Type B pancreatic cell (in vitro differentiated cells): ENCODE measurements around the gene GADD45G. TPM values are rescaled to one million over a fixed set of nuclear protein-coding genes. Genes with fewer than 3 reads are reported as not detected.

ENCODE experiments used
- DNase-seq: peaks from one replicate; pipeline ENCODE4 v3.0.0; 2021; ENCODE audit warnings: mixed read lengths; ENCODE audit not compliant: unreplicated experiment; ENCODE audit errors: extremely low spot score
- H3K27ac Mint-ChIP-seq: 2 replicates; pipeline ENCODE4 v1.8.0; 2021; ENCODE audit warnings: mild to moderate bottlenecking, mixed read lengths
- H3K27me3 Mint-ChIP-seq: 2 replicates; pipeline ENCODE4 v1.8.0; 2021; ENCODE audit warnings: mixed read lengths
- H3K36me3 Mint-ChIP-seq: 2 replicates; pipeline ENCODE4 v1.8.0; 2021; ENCODE audit warnings: mixed read lengths
- H3K4me1 Mint-ChIP-seq: one replicate; pipeline ENCODE4 v1.8.0; 2021; ENCODE audit warnings: mixed read lengths; ENCODE audit not compliant: unreplicated experiment
- H3K4me3 Mint-ChIP-seq: 2 replicates; pipeline ENCODE4 v1.8.0; 2021; ENCODE audit warnings: mild to moderate bottlenecking, mixed read lengths
- H3K9me3 Mint-ChIP-seq: 2 replicates; pipeline ENCODE4 v1.8.0; 2021; ENCODE audit warnings: mixed read lengths
- long read RNA-seq: library from polyadenylated mRNA; unstranded; transcript quantifications from one replicate; pipeline ENCODE4 v2.0.0, GENCODE V29; 2020
- total RNA-seq: library from RNA; stranded (reverse); gene quantifications from 2 replicates; pipeline ENCODE4 v1.2.1, GENCODE V29; 2021; ENCODE audit warnings: low replicate concordance
- TF ChIP-seq, protein P1 (sequence below): fragments of 200-600 bp; sonication (generic); conservative IDR thresholded peaks from 2 replicates; pipeline ENCODE4 v1.5.0; 2021; ENCODE audit warnings: antibody characterized with exemption, mild to moderate bottlenecking

The GADD45G gene, protein sequence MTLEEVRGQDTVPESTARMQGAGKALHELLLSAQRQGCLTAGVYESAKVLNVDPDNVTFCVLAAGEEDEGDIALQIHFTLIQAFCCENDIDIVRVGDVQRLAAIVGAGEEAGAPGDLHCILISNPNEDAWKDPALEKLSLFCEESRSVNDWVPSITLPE
- 10.9 and 12.2 TPM in 2 replicates for total RNA-seq
- long read RNA-seq = 0 reads

DNA sequence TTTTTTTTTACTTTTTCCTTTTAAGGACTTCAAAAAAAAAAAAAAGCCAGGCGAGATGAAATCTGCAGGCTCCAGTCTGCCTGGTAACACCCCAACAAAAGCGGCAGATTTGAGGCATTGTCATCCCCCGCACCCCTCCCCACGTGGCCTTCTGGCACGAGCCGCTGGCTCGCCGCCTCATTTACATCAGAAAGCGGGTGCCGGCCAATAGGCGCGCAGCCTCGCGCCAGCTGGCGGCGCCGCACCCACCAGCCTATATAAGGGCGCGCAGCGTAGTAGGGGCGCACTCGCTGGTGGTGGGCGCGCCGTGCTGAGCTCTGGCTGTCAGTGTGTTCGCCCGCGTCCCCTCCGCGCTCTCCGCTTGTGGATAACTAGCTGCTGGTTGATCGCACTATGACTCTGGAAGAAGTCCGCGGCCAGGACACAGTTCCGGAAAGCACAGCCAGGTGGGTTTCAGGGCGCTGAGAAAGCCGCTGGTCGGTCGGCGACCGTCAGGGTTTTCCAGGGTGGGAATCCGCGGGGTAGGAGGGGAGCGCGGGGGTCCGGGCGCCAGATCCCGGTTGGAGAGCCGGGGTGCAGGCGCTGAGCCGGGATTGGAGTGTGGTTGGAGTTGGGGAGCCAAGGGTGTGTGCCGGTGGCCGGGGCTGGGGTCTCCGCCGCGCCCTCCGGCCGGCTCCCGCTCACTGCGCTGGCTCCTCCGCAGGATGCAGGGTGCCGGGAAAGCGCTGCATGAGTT lies at the start of gene GADD45G:
TSS of gene GADD45G (plus strand) at position 284 of the 736 bp plus-strand sequence. CDS start at position 394, 110 bp downstream.
- Mint-ChIP-seq H3K4me3 (peak within 1 kb of the TSS; percentile 94), H3K27ac (peak within 1 kb of the TSS; percentile 81)
- TF ChIP-seq, protein P1, sequence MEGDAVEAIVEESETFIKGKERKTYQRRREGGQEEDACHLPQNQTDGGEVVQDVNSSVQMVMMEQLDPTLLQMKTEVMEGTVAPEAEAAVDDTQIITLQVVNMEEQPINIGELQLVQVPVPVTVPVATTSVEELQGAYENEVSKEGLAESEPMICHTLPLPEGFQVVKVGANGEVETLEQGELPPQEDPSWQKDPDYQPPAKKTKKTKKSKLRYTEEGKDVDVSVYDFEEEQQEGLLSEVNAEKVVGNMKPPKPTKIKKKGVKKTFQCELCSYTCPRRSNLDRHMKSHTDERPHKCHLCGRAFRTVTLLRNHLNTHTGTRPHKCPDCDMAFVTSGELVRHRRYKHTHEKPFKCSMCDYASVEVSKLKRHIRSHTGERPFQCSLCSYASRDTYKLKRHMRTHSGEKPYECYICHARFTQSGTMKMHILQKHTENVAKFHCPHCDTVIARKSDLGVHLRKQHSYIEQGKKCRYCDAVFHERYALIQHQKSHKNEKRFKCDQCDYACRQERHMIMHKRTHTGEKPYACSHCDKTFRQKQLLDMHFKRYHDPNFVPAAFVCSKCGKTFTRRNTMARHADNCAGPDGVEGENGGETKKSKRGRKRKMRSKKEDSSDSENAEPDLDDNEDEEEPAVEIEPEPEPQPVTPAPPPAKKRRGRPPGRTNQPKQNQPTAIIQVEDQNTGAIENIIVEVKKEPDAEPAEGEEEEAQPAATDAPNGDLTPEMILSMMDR = peak; percentile 34

DNA sequence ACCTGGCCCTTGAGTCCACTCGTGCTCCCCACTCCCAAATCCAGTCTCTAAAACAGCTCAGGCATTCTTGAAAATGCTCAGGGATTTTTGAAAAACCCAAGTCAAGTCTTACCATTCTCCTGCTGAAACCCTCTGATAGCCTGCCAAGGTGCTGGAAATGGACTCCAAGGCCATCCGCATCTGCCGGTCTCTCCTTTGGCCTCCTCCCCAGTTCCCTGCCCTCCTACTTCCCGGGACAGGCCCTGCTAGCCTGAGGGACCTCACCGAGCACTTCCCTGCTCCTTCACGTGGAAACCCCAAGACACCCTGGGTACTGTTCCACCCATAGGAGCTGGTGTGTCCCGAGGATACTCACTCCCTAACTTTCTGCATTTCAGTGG lies 49.8 kb upstream of the GADD45G start:
- H3K27me3 Mint-ChIP-seq = peaks cover 13% of the 10 kb centered on the region
- no peak overlapping the region for H3K4me3 Mint-ChIP-seq
- H3K27ac Mint-ChIP-seq = no peak overlapping the region
- H3K4me1 Mint-ChIP-seq = peaks cover 10% of the 10 kb centered on the region
- no peak for DNase-seq
- TF ChIP-seq, protein P1 = no peak
- H3K36me3 Mint-ChIP-seq = no peaks in the 10 kb centered on the region
- H3K9me3 Mint-ChIP-seq = no peaks in the 10 kb centered on the region

More for the DNA sequence above, at the start of gene GADD45G:
- Mint-ChIP-seq H3K36me3 (no peaks in the 10 kb centered on the region), H3K9me3 (no peaks in the 10 kb centered on the region), H3K27me3 (peaks cover 14% of the 10 kb centered on the region), H3K4me1 (peaks cover 20% of the 10 kb centered on the region)
- DNase-seq = peak; percentile 85

DNA sequence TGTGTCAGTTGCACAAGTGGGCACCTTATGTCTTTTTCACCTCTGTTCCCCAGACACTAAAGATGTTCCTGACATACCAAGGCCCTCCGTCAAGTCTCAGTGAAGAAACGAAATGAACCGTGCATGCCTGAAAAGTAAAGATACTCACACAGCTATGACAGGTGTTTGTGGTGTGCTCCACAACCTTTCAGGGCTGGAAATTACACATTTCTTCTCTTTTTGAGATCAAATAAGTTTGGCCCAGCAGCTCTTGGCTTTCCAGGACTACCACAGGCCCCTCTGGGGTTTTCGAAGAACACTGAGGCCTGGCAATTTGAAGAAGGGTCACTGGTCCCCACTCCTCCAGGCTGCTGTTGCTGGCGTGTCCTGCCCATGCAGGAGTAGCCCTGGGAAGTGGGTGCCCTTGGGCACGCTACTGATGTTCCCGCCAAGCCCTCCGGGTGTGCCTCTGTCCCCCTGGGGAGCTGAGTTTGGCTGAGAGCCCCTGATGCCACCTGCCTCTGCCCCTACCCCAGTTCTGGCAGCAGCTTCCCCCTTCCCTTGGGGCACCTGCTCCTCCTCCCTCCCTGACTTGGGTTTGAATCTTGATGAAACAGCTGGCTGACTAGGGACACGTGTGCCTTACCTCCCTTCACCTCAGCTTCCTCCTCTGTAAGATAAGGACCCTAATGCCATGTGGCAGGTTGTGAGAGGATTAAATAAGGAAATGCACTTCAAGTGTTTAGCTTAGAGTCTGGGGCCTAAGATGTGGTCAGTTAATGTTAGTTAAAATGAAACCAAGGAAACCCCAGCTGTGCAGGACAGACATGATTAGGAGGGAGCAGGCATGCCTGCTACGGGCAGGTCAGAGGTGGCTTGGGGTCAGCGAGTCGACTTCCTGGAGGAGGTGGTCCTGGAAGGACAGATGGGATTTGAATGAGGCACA lies 49.1 kb upstream of the GADD45G start:
- H3K36me3 Mint-ChIP-seq = no peaks in the 10 kb centered on the region
- DNase-seq = no peak
- peak overlapping the region; percentile 17 for H3K27ac Mint-ChIP-seq
- no peaks in the 10 kb centered on the region for H3K9me3 Mint-ChIP-seq
- peak overlapping the region; percentile 70 for H3K4me3 Mint-ChIP-seq
- TF ChIP-seq, protein P1 = no peak
- H3K27me3 Mint-ChIP-seq = peaks cover 8% of the 10 kb centered on the region
- peaks cover 10% of the 10 kb centered on the region for H3K4me1 Mint-ChIP-seq

DNA sequence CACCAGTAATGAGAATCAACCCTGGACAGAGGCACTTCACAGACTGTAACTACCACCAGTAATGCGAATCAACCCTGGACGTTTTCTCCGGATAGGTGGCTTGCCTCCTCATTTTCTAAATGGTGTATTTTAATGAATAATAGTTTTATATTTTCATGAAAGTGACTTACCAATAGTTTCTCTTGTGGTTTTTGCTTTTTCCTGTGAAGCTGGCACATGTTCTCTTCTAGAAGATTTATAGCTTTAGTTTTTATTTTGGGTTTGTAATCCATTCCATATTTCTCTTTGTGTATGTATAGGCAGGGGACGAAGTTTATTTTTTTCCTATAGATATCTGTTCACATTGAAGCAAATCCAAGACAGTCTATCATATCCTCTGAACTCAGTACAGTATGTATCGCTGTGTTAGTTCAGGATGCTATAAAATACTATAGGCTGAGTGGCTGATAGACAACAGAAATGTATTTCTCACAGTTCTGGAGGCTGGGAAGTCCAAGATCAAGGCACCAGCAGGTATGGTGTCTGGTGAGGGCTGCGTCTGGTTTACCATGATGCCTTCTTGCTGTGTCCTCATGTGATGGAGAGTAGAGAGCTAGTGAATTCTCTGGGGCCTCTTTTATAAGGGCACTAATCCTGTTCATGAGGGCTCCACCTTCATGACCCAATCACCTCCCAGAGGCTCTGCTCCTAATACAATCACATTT lies 46.5 kb upstream of the GADD45G start:
- DNase-seq = no peak
- Mint-ChIP-seq H3K36me3 (no peaks in the 10 kb centered on the region), H3K27me3 (peaks cover 3% of the 10 kb centered on the region), H3K4me1 (peaks cover 10% of the 10 kb centered on the region), H3K4me3 (no peak overlapping the region), H3K27ac (no peak overlapping the region), H3K9me3 (no peaks in the 10 kb centered on the region)
- TF ChIP-seq, protein P1 = no peak

DNA sequence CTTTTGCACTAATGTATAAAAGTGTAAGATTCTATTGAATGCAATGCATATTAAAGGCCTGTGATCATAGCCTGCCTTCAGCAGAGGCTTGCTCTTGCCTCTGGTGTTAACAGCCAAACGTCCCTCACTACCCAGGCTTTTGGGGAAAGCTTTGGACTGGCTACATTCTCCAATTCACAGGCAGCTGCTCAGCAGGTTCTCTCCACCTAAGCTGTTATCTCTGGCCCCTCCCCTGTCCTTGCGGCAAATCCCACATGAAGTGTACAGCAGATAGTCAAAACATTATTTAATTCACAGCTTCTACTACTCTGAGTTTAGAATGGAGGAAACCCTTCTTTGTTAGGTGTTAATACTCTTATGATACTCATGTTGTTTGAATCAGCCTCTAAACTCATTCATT lies 45.9 kb upstream of the GADD45G start:
- Mint-ChIP-seq H3K27ac (no peak overlapping the region), H3K4me3 (no peak overlapping the region)
- TF ChIP-seq, protein P1 = no peak

More for the DNA sequence above, 45.9 kb upstream of the GADD45G start:
- DNase-seq = no peak
- Mint-ChIP-seq H3K9me3 (no peaks in the 10 kb centered on the region), H3K36me3 (no peaks in the 10 kb centered on the region), H3K27me3 (peaks cover 3% of the 10 kb centered on the region), H3K4me1 (peaks cover 10% of the 10 kb centered on the region)
